ENCODE data around the gene OGT.
"Not testable (repeated sequence)": the region's sequence is repeated elsewhere in the genome, so short reads cannot be mapped to it uniquely, and the experiment has no call there.

Gene OGT

GRCh38 chrX:71593210-71593609 lies 60.3 kb downstream of the OGT start:
- not testable (repeated sequence) for DNase-seq

GRCh38 chrX:71599965-71600364 lies 67.1 kb downstream of the OGT start:
- DNase-seq: no peak

DNA sequence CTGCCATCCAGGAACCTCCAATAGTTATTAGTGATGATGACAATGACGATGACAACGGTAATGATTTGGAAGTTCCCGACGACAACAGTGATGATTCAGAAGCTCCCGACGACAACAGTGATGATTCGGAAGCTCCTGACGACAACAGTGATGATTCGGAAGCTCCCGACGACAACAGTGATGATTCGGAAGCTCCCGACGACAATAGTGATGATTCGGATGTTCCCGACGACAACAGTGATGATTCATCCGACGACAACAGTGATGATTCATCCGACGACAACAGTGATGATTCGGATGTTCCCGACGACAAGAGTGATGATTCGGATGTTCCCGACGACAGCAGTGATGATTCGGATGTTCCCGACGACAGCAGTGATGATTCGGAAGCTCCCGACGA lies 70.7 kb downstream of the OGT start:
- no peak for DNase-seq

GRCh38 chrX:71604141-71604540 lies 71.2 kb downstream of the OGT start:
- no peak for DNase-seq

GRCh38 chrX:71604796-71605568 lies 72.1 kb downstream of the OGT start:
- DNase-seq: no peak

DNA sequence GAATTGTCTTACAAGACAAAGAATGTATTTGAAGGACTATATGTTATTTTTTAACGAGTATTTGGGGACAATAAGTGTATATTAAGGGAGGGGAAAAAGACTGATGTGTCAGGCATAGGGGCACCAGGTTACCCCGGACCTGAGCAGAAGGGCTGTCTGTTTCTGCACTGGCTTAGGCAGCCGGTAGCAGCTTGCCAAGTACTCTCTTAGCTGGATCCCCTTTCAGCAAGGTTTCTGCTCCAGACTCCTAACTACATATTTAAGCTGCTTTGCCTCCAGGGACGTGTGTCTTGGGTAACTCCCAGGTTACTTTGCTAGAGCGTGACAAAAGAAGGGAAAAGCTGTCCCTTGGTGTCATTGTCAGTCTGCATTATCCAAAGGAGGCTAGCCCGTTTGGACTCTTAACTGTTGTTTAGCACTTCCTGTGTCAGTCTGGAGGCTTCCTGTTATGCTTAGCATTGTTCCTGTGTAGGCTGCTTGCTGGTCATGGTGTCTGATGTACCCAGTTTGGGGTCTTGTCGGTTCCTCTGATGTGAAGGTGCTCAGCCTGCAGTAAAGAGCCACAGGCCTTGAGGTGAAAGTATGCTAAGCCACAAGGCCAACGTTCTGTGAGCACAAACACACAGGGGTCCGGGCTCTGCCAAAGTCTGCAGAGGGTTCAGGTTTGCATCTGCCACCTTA lies 73.8 kb downstream of the OGT start:
- peak in 1 of 5 donors; percentile 56 for DNase-seq

DNA sequence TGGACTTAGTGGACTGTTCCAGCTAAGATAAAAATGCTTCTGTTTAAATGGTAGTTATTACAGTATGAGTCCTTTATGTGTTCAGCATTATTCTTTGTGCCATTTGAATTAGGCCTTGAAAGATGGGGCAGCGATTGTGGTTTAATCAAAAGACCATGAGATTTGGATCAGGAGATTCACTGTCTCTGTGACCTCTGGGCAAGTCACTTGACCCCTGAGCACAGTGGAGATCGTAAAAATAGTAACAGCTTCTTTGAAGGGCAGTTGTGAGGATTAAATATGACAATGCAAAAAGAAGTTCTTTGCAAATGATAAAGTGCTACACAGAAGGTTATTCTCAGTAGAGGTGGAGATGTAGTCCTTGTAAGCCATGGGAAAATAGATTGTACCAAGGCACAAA lies 74.6 kb downstream of the OGT start:
- DNase-seq: no peak

- DNase-seq: peak in 1 of 5 donors; percentile 45
Measured at GRCh38 chrX:71609095-71609750, 76.3 kb downstream of the OGT start.

DNA sequence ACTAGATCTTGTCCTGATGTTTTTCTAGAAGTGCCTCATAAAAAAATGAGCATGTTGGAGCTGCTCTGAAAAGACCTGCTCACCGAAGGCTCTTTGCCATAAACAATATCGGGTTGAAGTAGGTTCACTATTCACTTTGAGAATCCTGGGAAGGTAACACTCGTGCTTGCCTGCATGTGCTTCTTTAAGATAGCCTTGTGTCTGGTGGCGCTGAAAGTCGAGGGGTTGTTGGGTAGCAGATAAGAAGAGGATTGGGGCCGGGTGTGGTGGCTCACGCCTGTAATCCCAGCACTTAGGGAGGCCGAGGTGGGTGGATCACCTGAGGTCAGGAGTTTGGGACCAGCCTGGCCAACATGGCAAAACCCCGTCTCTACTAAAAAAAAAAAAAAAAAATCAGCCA lies 78.8 kb downstream of the OGT start:
- not testable (repeated sequence) for DNase-seq

DNA sequence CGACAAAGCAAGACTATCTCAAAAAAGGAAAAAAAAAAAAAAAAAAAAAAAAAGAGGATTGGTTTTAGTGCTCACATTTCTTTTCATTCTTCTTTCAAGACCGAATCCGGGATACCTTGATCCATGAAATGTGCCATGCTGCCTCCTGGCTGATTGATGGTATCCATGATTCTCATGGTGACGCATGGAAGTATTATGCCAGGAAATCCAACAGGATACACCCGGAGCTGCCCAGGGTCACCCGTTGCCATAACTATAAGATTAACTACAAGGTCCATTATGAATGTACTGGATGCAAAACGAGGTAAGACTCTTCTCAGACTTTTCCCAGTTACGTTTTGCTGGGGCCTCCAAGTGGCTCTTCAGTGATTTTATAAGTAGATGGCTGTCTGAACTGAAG lies 79.4 kb downstream of the OGT start:
- no peak for DNase-seq

DNA sequence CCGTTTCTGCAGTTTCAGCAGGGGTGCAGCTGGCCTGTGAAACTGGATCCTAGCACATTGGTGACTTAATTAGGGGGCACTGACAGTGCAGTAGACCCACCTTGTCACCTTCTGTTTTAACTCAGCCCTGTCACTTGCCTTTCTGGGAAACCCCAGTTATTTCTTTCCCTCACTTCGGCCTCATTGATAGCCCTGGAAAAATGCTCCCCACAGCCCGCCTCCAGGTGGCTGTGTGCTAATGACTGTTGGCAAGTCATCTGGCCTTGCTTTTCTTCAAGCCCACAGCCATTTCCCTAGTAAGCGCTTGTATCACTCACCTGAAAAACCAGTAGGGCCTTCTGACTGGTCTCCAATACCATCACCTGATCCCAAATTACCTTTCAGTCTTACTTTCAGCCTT lies 82.2 kb downstream of the OGT start:
- DNase-seq: no peak

- peak in 1 of 5 donors; percentile 35 for DNase-seq
Measured at GRCh38 chrX:71615954-71616353, 83.0 kb downstream of the OGT start.

GRCh38 chrX:71616672-71617529 lies 84.0 kb downstream of the OGT start:
- peak in 2 of 5 donors; percentile 31 to 32 for DNase-seq

DNA sequence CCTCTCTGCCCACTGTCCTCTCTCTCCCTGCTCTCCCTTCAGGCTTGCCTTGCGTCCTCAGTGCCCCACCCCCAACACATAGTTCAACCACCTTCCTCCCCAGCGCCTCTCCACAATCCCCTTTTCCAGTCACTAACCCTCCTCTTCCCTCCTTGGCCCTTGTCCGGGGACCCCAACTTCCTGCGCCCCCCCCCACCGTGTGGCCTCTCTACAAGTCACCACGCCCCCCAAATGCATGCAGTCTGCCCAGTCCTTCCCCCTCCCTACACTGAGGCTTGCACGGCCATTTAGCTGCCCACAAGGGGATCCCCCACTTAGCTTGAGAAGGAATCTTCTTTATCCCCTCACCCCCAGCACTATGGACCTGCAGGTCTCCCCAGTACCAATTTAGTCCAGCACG lies 84.8 kb downstream of the OGT start:
- DNase-seq: no peak

DNA sequence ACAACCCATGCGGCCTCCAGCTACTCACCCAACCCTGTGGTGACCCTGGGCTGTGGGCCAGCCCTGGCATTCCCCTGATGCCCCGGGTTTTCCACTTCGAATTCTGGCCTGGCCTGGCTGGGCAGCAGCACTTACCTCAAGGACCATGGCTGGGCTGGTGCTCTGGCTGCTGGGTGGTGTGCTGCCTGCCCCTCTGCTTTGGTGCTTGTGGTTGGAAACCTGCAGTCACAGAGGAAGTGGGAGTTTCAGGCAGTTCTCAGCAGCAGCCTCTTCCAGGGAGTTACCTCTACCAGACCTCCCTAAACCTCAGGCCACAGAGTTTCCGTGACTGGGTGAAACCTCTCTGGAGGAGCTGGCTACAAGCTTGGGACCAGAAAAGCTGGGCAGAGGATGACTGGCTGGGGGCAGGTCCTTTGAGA lies 85.4 kb downstream of the OGT start, which contains the start of gene CXCR3:
Gene CXCR3, minus strand, starts transcription at position 209 of the 419 bp plus-strand sequence. Its CDS starts 62 bp downstream, at position 147.
- DNase-seq: peak in 4 of 5 donors; percentile 18 to 80 (median 44)

DNA sequence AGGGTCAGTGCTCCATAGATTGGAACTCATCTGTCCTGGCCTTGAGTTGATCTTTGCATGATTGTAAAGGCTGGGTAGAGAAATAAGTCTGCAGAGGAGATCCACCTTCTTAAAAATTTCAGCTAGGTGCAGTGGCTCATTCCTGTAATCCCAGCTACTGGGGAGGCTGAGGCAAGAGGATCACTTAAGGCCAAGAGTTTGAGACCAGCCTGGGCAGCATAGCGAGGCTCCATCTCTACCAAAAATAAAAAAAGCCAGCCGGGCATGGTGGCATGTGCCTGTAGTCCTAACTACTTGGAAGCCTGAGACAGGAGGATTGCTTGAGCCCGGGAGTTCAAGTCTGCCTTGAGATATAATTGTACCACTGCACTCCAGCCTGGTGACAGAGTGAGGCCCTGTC lies 85.9 kb downstream of the OGT start:
- no peak for DNase-seq

- DNase-seq: peak; percentile 28 to 54 (median 45)
Measured at GRCh38 chrX:71619193-71619592, 86.3 kb downstream of the OGT start.

- no peak for DNase-seq
Measured at GRCh38 chrX:71619986-71620385, 87.1 kb downstream of the OGT start.

- no peak for DNase-seq
Measured at GRCh38 chrX:71621603-71622002, 88.7 kb downstream of the OGT start.

DNA sequence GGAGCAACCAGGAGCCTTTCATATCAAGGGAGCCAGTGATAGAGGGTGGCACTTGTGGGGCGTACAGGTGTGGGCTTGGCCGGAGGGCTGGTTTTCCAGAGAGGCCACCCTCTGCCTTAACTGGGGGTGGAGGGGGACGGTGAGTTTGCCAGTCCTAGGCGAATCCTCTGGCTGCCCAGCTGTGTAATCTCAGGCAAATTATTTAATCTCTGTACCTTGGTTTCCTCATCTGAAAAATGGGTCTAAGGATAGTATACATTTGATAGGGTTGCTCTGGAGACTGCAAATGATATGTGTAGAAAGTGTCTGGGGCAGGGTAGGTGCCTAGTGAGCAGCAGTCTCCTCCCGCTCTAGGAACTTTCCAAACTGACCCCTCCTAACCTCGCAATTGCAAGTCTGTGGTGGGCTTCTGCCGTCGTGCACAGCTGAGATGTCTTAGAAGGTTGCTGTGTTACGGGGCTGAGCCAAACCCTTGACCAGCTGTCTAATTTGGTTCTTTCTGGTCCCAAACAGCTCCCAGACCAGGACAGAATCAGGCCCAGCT lies 89.2 kb downstream of the OGT start:
- no peak for DNase-seq

- DNase-seq: peak; percentile 50 to 90 (median 67)
Measured at GRCh38 chrX:71622576-71623450, 89.9 kb downstream of the OGT start.

Measured in T-helper 1 cell (primary cell).